ENCODE results near the gene ESPL1. TPM values are rescaled to one million over a fixed set of nuclear protein-coding genes. Genes with fewer than 3 reads are reported as not detected.
A peak's percentile ranks its signal among the peaks of the same experiment; 100 is the strongest.

The ESPL1 gene
- total RNA-seq, 1 experiment from 2014 or later, result 31.6 TPM

GRCh38 chr12:53258541-53259539 lies 9.3 kb upstream of the ESPL1 start:
- peaks cover 4% of the 10 kb centered on the region for H3K79me2 ChIP-seq (ENCODE audit: low read length)
- H3K9me3 ChIP-seq (ENCODE audit: low read length), result no peaks in the 10 kb centered on the region
- H3K27ac ChIP-seq (ENCODE audit: low read length), result no peak overlapping the region
- POLR2A ChIA-PET (ENCODE audit: unreplicated experiment), result interaction anchor here (0.6 kb wide), 1 partner anchor 30 kb away, joined by 3 read pairs; no protein-coding TSS in a partner anchor
- no peaks in the 10 kb centered on the region for H3K27me3 ChIP-seq (ENCODE audit: low read length)
- H3K9ac ChIP-seq (ENCODE audit: low read length), result no peak overlapping the region
- TF ChIP-seq EZH2 (IDR thresholded peaks at IDR 0.05; ENCODE audit: low read length, unreplicated experiment), result no peak
- no peak for TF ChIP-seq EZH2phosphoT487 (IDR thresholded peaks at IDR 0.05; ENCODE audit: borderline replicate concordance, low read length)
- TF ChIP-seq, protein P1, sequence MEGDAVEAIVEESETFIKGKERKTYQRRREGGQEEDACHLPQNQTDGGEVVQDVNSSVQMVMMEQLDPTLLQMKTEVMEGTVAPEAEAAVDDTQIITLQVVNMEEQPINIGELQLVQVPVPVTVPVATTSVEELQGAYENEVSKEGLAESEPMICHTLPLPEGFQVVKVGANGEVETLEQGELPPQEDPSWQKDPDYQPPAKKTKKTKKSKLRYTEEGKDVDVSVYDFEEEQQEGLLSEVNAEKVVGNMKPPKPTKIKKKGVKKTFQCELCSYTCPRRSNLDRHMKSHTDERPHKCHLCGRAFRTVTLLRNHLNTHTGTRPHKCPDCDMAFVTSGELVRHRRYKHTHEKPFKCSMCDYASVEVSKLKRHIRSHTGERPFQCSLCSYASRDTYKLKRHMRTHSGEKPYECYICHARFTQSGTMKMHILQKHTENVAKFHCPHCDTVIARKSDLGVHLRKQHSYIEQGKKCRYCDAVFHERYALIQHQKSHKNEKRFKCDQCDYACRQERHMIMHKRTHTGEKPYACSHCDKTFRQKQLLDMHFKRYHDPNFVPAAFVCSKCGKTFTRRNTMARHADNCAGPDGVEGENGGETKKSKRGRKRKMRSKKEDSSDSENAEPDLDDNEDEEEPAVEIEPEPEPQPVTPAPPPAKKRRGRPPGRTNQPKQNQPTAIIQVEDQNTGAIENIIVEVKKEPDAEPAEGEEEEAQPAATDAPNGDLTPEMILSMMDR (conservative IDR thresholded peaks at IDR 0.05; ENCODE audit: low read depth, low read length), result no peak
- H4K20me1 ChIP-seq (ENCODE audit: low read length), result no peaks in the 10 kb centered on the region
- no peak overlapping the region for H3K4me3 ChIP-seq (ENCODE audit: low read length)
- H3K36me3 ChIP-seq (ENCODE audit: low read depth, low read length), result peaks cover 2% of the 10 kb centered on the region; the same call in 1 of the 2 replicates
- no peak overlapping the region for H3K4me2 ChIP-seq (ENCODE audit: low read length)
- DNase-seq (no peak), ATAC-seq (no peak)
- CTCF ChIA-PET, result interaction anchor here (0.5 kb wide), 1 partner anchor 40 kb away, joined by 4 read pairs; no protein-coding TSS in a partner anchor
- no TSS peak for BruUV-seq (replicated peaks)
- intact Hi-C loops (cut with micrococcal nuclease), result no loop called here
- H3F3A ChIP-seq (ENCODE audit: low read length, unreplicated experiment), result no peaks in the 10 kb centered on the region
- H2AFZ ChIP-seq (ENCODE audit: low read length), result no peak overlapping the region
- no peaks in the 10 kb centered on the region for H3K9me2 ChIP-seq (replicated peaks; ENCODE audit: low read length)
- no peaks in the 10 kb centered on the region for H3K4me1 ChIP-seq (ENCODE audit: insufficient read depth, low read length)

DNA sequence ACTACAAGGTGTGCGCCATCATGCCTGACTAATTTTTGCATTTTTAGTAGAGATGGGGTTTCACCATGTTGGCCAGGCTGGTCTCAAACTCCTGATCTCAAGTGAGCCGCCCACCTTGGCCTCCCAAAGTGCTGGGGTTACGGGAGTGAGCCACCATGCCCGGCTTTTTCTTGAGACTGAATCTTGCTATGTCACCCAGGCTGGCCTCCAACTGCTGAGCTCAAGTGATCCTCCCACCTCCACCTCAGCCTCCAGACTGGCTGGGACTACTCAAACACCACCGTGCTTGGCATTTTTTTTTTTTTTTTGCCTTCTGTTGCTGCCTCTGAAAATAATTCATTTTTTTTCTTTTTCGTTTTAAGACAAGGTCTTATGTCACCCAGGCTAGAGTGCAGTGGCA lies 8.2 kb upstream of the ESPL1 start:
- Histone ChIP-seq H3K9me2 (replicated peaks; ENCODE audit: low read length) (no peaks in the 10 kb centered on the region), H2AFZ (ENCODE audit: low read length) (no peak overlapping the region), H3K9ac (ENCODE audit: low read length) (no peak overlapping the region), H4K20me1 (ENCODE audit: low read length) (no peaks in the 10 kb centered on the region), H3K27me3 (ENCODE audit: low read length) (no peaks in the 10 kb centered on the region), H3K36me3 (ENCODE audit: low read depth, low read length) (no peaks in the 10 kb centered on the region), H3K4me2 (ENCODE audit: low read length) (no peak overlapping the region), H3K79me2 (ENCODE audit: low read length) (no peaks in the 10 kb centered on the region), H3K4me1 (ENCODE audit: insufficient read depth, low read length) (no peaks in the 10 kb centered on the region), H3K9me3 (ENCODE audit: low read length) (no peaks in the 10 kb centered on the region), H3K27ac (ENCODE audit: low read length) (no peak overlapping the region), H3F3A (ENCODE audit: low read length, unreplicated experiment) (no peaks in the 10 kb centered on the region), H3K4me3 (ENCODE audit: low read length) (no peak overlapping the region)
- intact Hi-C loops (cut with micrococcal nuclease), result no loop called here
- POLR2A ChIA-PET (ENCODE audit: unreplicated experiment), result no interaction called here
- DNase-seq (no peak), ATAC-seq (no peak)
- BruUV-seq (replicated peaks), result no TSS peak
- TF ChIP-seq EZH2 (IDR thresholded peaks at IDR 0.05; ENCODE audit: low read length, unreplicated experiment), result no peak
- CTCF ChIA-PET, result no interaction called here

- Histone ChIP-seq H3K4me2 (ENCODE audit: low read length) (no peak overlapping the region), H4K20me1 (ENCODE audit: low read length) (peaks cover 7% of the 10 kb centered on the region; the same call in 1 of the 2 replicates), H3K27ac (ENCODE audit: low read length) (no peak overlapping the region), H3K36me3 (ENCODE audit: low read depth, low read length) (peaks cover 7% of the 10 kb centered on the region; the same call in 1 of the 2 replicates), H3K9me3 (ENCODE audit: low read length) (no peaks in the 10 kb centered on the region), H3K27me3 (ENCODE audit: low read length) (no peaks in the 10 kb centered on the region), H2AFZ (ENCODE audit: low read length) (no peak overlapping the region), H3K4me1 (ENCODE audit: insufficient read depth, low read length) (peaks cover 28% of the 10 kb centered on the region), H3K9ac (ENCODE audit: low read length) (no peak overlapping the region), H3K9me2 (replicated peaks; ENCODE audit: low read length) (no peaks in the 10 kb centered on the region), H3K79me2 (ENCODE audit: low read length) (peaks cover 26% of the 10 kb centered on the region), H3F3A (ENCODE audit: low read length, unreplicated experiment) (no peaks in the 10 kb centered on the region), H3K4me3 (ENCODE audit: low read length) (no peak overlapping the region)
- TF ChIP-seq, protein P1 (conservative IDR thresholded peaks at IDR 0.05; ENCODE audit: low read depth, low read length), result no peak
- no peak for TF ChIP-seq EZH2phosphoT487 (IDR thresholded peaks at IDR 0.05; ENCODE audit: borderline replicate concordance, low read length)
- no peak for TF ChIP-seq EZH2 (IDR thresholded peaks at IDR 0.05; ENCODE audit: low read length, unreplicated experiment)
- DNase-seq, result peak; percentile 69
- intact Hi-C loops (cut with micrococcal nuclease), result no loop called here
- POLR2A ChIA-PET (ENCODE audit: unreplicated experiment), result interaction anchor here (0.6 to 0.7 kb wide), 3 partner anchors 12 to 293 kb away, joined by 3 to 7 read pairs (median 3); no protein-coding TSS in a partner anchor
- peak; percentile 21 for ATAC-seq
- no TSS peak for BruUV-seq (replicated peaks)
- CTCF ChIA-PET, result interaction anchor here (0.7 to 0.8 kb wide), 2 partner anchors 48 to 213 kb away, joined by 4 read pairs; no protein-coding TSS in a partner anchor
Observed at GRCh38 chr12:53265783-53266182, 2.3 kb upstream of the ESPL1 start.

Data from PC-3 (cell line).